ENCODE results near the gene NUP133. TPM values are rescaled to one million over a fixed set of nuclear protein-coding genes. Genes with fewer than 3 reads are reported as not detected.

The NUP133 gene
- total RNA-seq, 1 donor from 2014 or later = 53.5 TPM

GRCh38 chr1:229447809-229448252 is 60.3 kb downstream of the NUP133 start:
- Mint-ChIP-seq H3K36me3 (ENCODE audit: low read depth, unreplicated experiment) (peaks cover 14% of the 10 kb centered on the region), H3K9me3 (ENCODE audit: unreplicated experiment) (no peaks in the 10 kb centered on the region), H3K27ac (ENCODE audit: unreplicated experiment) (no peak overlapping the region), H3K4me1 (ENCODE audit: unreplicated experiment) (no peaks in the 10 kb centered on the region), H3K4me3 (ENCODE audit: unreplicated experiment) (no peak overlapping the region), H3K27me3 (ENCODE audit: unreplicated experiment) (no peaks in the 10 kb centered on the region)
- TF ChIP-seq CTCF (IDR thresholded peaks at IDR 0.05; ENCODE audit: unreplicated experiment) = no peak
- no peak for DNase-seq (ENCODE audit: low spot score)

GRCh38 chr1:229445828-229446227 is 62.3 kb downstream of the NUP133 start:
- H3K4me1 Mint-ChIP-seq (ENCODE audit: unreplicated experiment) = no peaks in the 10 kb centered on the region

GRCh38 chr1:229440851-229441537 is 67.1 kb downstream of the NUP133 start:
- no peaks in the 10 kb centered on the region for H3K27me3 Mint-ChIP-seq (ENCODE audit: unreplicated experiment)
- peaks cover 7% of the 10 kb centered on the region for H3K36me3 Mint-ChIP-seq (ENCODE audit: low read depth, unreplicated experiment)
- H3K4me3 Mint-ChIP-seq (ENCODE audit: unreplicated experiment) = no peak overlapping the region
- no peak overlapping the region for H3K27ac Mint-ChIP-seq (ENCODE audit: unreplicated experiment)
- H3K4me1 Mint-ChIP-seq (ENCODE audit: unreplicated experiment) = peaks cover 5% of the 10 kb centered on the region
- no peak for DNase-seq (ENCODE audit: low spot score)
- no peaks in the 10 kb centered on the region for H3K9me3 Mint-ChIP-seq (ENCODE audit: unreplicated experiment)
- TF ChIP-seq CTCF (IDR thresholded peaks at IDR 0.05; ENCODE audit: unreplicated experiment) = no peak

More at GRCh38 chr1:229445828-229446227, 62.3 kb downstream of the NUP133 start:
- no peaks in the 10 kb centered on the region for H3K27me3 Mint-ChIP-seq (ENCODE audit: unreplicated experiment)
- peaks cover 15% of the 10 kb centered on the region for H3K36me3 Mint-ChIP-seq (ENCODE audit: low read depth, unreplicated experiment)
- no peak for DNase-seq (ENCODE audit: low spot score)
- no peak for TF ChIP-seq CTCF (IDR thresholded peaks at IDR 0.05; ENCODE audit: unreplicated experiment)
- H3K27ac Mint-ChIP-seq (ENCODE audit: unreplicated experiment) = no peak overlapping the region
- no peak overlapping the region for H3K4me3 Mint-ChIP-seq (ENCODE audit: unreplicated experiment)
- H3K9me3 Mint-ChIP-seq (ENCODE audit: unreplicated experiment) = no peaks in the 10 kb centered on the region

- DNase-seq (ENCODE audit: low spot score) = no peak
- Mint-ChIP-seq H3K27ac (ENCODE audit: unreplicated experiment) (no peak overlapping the region), H3K27me3 (ENCODE audit: unreplicated experiment) (peaks cover 14% of the 10 kb centered on the region), H3K36me3 (ENCODE audit: low read depth, unreplicated experiment) (peaks cover 7% of the 10 kb centered on the region), H3K9me3 (ENCODE audit: unreplicated experiment) (no peaks in the 10 kb centered on the region), H3K4me1 (ENCODE audit: unreplicated experiment) (peaks cover 15% of the 10 kb centered on the region), H3K4me3 (ENCODE audit: unreplicated experiment) (no peak overlapping the region)
- no peak for TF ChIP-seq CTCF (IDR thresholded peaks at IDR 0.05; ENCODE audit: unreplicated experiment)
Observed at GRCh38 chr1:229438021-229438420, 70.1 kb downstream of the NUP133 start.

- peaks cover 7% of the 10 kb centered on the region for H3K36me3 Mint-ChIP-seq (ENCODE audit: low read depth, unreplicated experiment)
- H3K27me3 Mint-ChIP-seq (ENCODE audit: unreplicated experiment) = peaks cover 17% of the 10 kb centered on the region
- H3K27ac Mint-ChIP-seq (ENCODE audit: unreplicated experiment) = no peak overlapping the region
- peaks cover 17% of the 10 kb centered on the region for H3K4me1 Mint-ChIP-seq (ENCODE audit: unreplicated experiment)
- H3K4me3 Mint-ChIP-seq (ENCODE audit: unreplicated experiment) = no peak overlapping the region
- H3K9me3 Mint-ChIP-seq (ENCODE audit: unreplicated experiment) = no peaks in the 10 kb centered on the region
- TF ChIP-seq CTCF (IDR thresholded peaks at IDR 0.05; ENCODE audit: unreplicated experiment) = no peak
- DNase-seq (ENCODE audit: low spot score) = no peak
Observed at GRCh38 chr1:229437443-229437842, 70.7 kb downstream of the NUP133 start.

All from endothelial cell (in vitro differentiated cells).